MCF 10A (cell line): ENCODE measurements around the gene TMBIM6. TPM values are rescaled to one million over a fixed set of nuclear protein-coding genes. Genes with fewer than 3 reads are reported as not detected.

Source experiments
- BruUV-seq: library from RNA; stranded (reverse); fragments of 400-500 nt; replicated peaks from 2 replicates; lab custom pipeline; 2021; lab: Mats Ljungman, UMichigan
- CTCF ChIA-PET: fragments of 300-600 bp; sonication (Branson Sonifier 250); formaldehyde crosslinking; extraction: SDS; loops from one replicate; lab custom pipeline; 2021; ENCODE audit warnings: antibody characterized with exemption, inconsistent platforms; lab: Yijun Ruan, JAX
- POLR2A ChIA-PET: fragments of 300-600, 350-650 bp; sonication (Branson Sonifier 250); formaldehyde crosslinking; extraction: SDS; loops from one replicate; lab custom pipeline; 2020; ENCODE audit warnings: antibody characterized with exemption, inconsistent platforms; lab: Yijun Ruan, JAX
- DNase-seq: peaks from one replicate; pipeline ENCODE4 v3.0.0-alpha.2; 2018; ENCODE audit not compliant: unreplicated experiment
- H3K27ac Mint-ChIP-seq: one replicate; pipeline ENCODE4 v1.8.0; 2022; ENCODE audit warnings: mild to moderate bottlenecking, low read depth, mixed read lengths; ENCODE audit not compliant: unreplicated experiment
- H3K27me3 Mint-ChIP-seq: one replicate; pipeline ENCODE4 v1.8.0; 2022; ENCODE audit warnings: mixed read lengths; ENCODE audit not compliant: insufficient read depth, unreplicated experiment
- H3K36me3 Mint-ChIP-seq: one replicate; pipeline ENCODE4 v1.8.0; 2022; ENCODE audit warnings: mild to moderate bottlenecking, moderate library complexity, mixed read lengths; ENCODE audit not compliant: insufficient read depth, unreplicated experiment
- H3K4me1 Mint-ChIP-seq: one replicate; pipeline ENCODE4 v1.8.0; 2022; ENCODE audit warnings: mixed read lengths; ENCODE audit not compliant: insufficient read depth, unreplicated experiment
- H3K4me3 Mint-ChIP-seq: one replicate; pipeline ENCODE4 v1.8.0; 2022; ENCODE audit warnings: mild to moderate bottlenecking, moderate library complexity, mixed read lengths; ENCODE audit not compliant: unreplicated experiment
- H3K9me3 Mint-ChIP-seq: one replicate; pipeline ENCODE4 v1.8.0; 2022; ENCODE audit warnings: mixed read lengths; ENCODE audit not compliant: unreplicated experiment
- CTCF ChIP-seq: fragments of 200-600 bp; IDR thresholded peaks from one replicate; pipeline ENCODE4 v1.8.0; 2022; ENCODE audit warnings: antibody characterized with exemption, mild to moderate bottlenecking; ENCODE audit not compliant: unreplicated experiment
- intact Hi-C: fragments of 100-400 bp; cut with micrococcal nuclease; formaldehyde crosslinking; loops from 2 replicates; pipeline ENCODE4 v1.14.1; 2022
- total RNA-seq: library from RNA; stranded (reverse); gene quantifications from 2 replicates; pipeline ENCODE4 v1.2.3, GENCODE V29; 2022

The TMBIM6 gene
- total RNA-seq, 1 experiment from 2014 or later = 517 TPM

GRCh38 chr12:49794811-49795653 lies 53.7 kb downstream of the TMBIM6 start:
- no peak for TF ChIP-seq CTCF
- no peaks in the 10 kb centered on the region for H3K9me3 Mint-ChIP-seq
- H3K27ac Mint-ChIP-seq = no peak overlapping the region
- intact Hi-C loops = no loop called here
- TSS peak; percentile 28 for BruUV-seq
- H3K4me3 Mint-ChIP-seq = no peak overlapping the region
- H3K4me1 Mint-ChIP-seq = no peaks in the 10 kb centered on the region
- POLR2A ChIA-PET = interaction anchor here (1.1 kb wide), 1 partner anchor 54 kb away, joined by 4 read pairs; the partner anchor contains the start of gene TMBIM6
- no peak for DNase-seq
- no peaks in the 10 kb centered on the region for H3K27me3 Mint-ChIP-seq
- CTCF ChIA-PET = no interaction called here
- peaks cover 17% of the 10 kb centered on the region for H3K36me3 Mint-ChIP-seq

- Mint-ChIP-seq H3K4me3 (no peak overlapping the region), H3K27ac (no peak overlapping the region), H3K27me3 (no peaks in the 10 kb centered on the region), H3K9me3 (no peaks in the 10 kb centered on the region), H3K4me1 (no peaks in the 10 kb centered on the region), H3K36me3 (peaks cover 15% of the 10 kb centered on the region)
- intact Hi-C loops = no loop called here
- ChIA-PET POLR2A (interaction anchor here (1.1 kb wide), 1 partner anchor 54 kb away, joined by 4 read pairs; the partner anchor contains the start of gene TMBIM6), CTCF (interaction anchor here (0.7 to 1.0 kb wide), 2 partner anchors 15 to 274 kb away, joined by 3 read pairs; no protein-coding TSS in a partner anchor)
- no peak for DNase-seq
- no TSS peak for BruUV-seq
- no peak for TF ChIP-seq CTCF
These were observed 54.3 kb downstream of the TMBIM6 start for GRCh38 chr12:49795654-49796105.

- no peaks in the 10 kb centered on the region for H3K4me1 Mint-ChIP-seq
- no peak for TF ChIP-seq CTCF
- H3K36me3 Mint-ChIP-seq = peaks cover 14% of the 10 kb centered on the region
- BruUV-seq = no TSS peak
- CTCF ChIA-PET = interaction anchor here (0.7 to 1.0 kb wide), 2 partner anchors 14 to 273 kb away, joined by 3 read pairs; no protein-coding TSS in a partner anchor
- no peaks in the 10 kb centered on the region for H3K9me3 Mint-ChIP-seq
- no peak overlapping the region for H3K4me3 Mint-ChIP-seq
- no peak overlapping the region for H3K27ac Mint-ChIP-seq
- no peak for DNase-seq
- H3K27me3 Mint-ChIP-seq = no peaks in the 10 kb centered on the region
- POLR2A ChIA-PET = no interaction called here
- intact Hi-C loops = no loop called here
These were observed 54.8 kb downstream of the TMBIM6 start for GRCh38 chr12:49796155-49796554.
